ENCODE measurements around the gene CD48.

CD48 gene

GRCh38 chr1:160675641-160676410 is 35.8 kb downstream of the CD48 start:
- DNase-seq (ENCODE audit: low spot score) = peak; percentile 57

- DNase-seq (ENCODE audit: low spot score) = no peak
Measured at GRCh38 chr1:160674415-160674814, 37.2 kb downstream of the CD48 start.

- DNase-seq (ENCODE audit: low spot score) = no peak
Measured at GRCh38 chr1:160672789-160673695, 38.6 kb downstream of the CD48 start.

- DNase-seq (ENCODE audit: low spot score) = no peak
Measured at GRCh38 chr1:160671603-160672517, 39.8 kb downstream of the CD48 start.

- no peak for DNase-seq (ENCODE audit: low spot score)
Measured at GRCh38 chr1:160670701-160671100, 40.9 kb downstream of the CD48 start.

- no peak for DNase-seq (ENCODE audit: low spot score)
Measured at GRCh38 chr1:160669802-160670201, 41.8 kb downstream of the CD48 start.

GRCh38 chr1:160669276-160669675 is 42.3 kb downstream of the CD48 start:
- DNase-seq (ENCODE audit: low spot score) = no peak

GRCh38 chr1:160667896-160668295 is 43.7 kb downstream of the CD48 start:
- no peak for DNase-seq (ENCODE audit: low spot score)

GRCh38 chr1:160666079-160666442 is 45.6 kb downstream of the CD48 start:
- no peak for DNase-seq (ENCODE audit: low spot score)

GRCh38 chr1:160665330-160666078 is 46.1 kb downstream of the CD48 start:
- DNase-seq (ENCODE audit: low spot score) = no peak

GRCh38 chr1:160664573-160665051 is 47.0 kb downstream of the CD48 start:
- no peak for DNase-seq (ENCODE audit: low spot score)

- DNase-seq (ENCODE audit: low spot score) = no peak
Measured at GRCh38 chr1:160662910-160663309, 48.7 kb downstream of the CD48 start.

GRCh38 chr1:160659566-160659965 is 52.1 kb downstream of the CD48 start:
- no peak for DNase-seq (ENCODE audit: low spot score)

GRCh38 chr1:160658814-160659193 is 52.8 kb downstream of the CD48 start:
- no peak for DNase-seq (ENCODE audit: low spot score)

- DNase-seq (ENCODE audit: low spot score) = no peak
Measured at GRCh38 chr1:160658162-160658813, 53.3 kb downstream of the CD48 start.

- DNase-seq (ENCODE audit: low spot score) = no peak
Measured at GRCh38 chr1:160657250-160657781, 54.3 kb downstream of the CD48 start.

GRCh38 chr1:160656737-160657136 is 54.9 kb downstream of the CD48 start:
- DNase-seq (ENCODE audit: low spot score) = no peak

GRCh38 chr1:160653620-160654016 is 58.0 kb downstream of the CD48 start:
- no peak for DNase-seq (ENCODE audit: low spot score)

GRCh38 chr1:160652924-160653619 is 58.5 kb downstream of the CD48 start:
- DNase-seq (ENCODE audit: low spot score) = no peak
